K562 (cell line): ENCODE data around the gene SMARCC1. TPM values are rescaled to one million over a fixed set of nuclear protein-coding genes. Genes with fewer than 3 reads are reported as not detected.
A peak's percentile ranks its signal among the peaks of the same experiment; 100 is the strongest.

Source experiments
- ATAC-seq: fragments of 200-7000 bp; cut with Tn5 transposase; 3 replicates; pipeline ENCODE4 v1.9.1; 2020; ENCODE audit warnings: moderate library complexity
- BruUV-seq: library from RNA; stranded (reverse); fragments of 400-500 nt; replicated peaks from 2 replicates; lab custom pipeline; 2021; lab: Mats Ljungman, UMichigan
- CTCF ChIA-PET: fragments of 300-600 bp; formaldehyde crosslinking; extraction: SDS; loops from one replicate; lab custom pipeline; 2021; ENCODE audit warnings: low intra/inter-chr PET ratio; lab: Yijun Ruan, JAX
- POLR2A ChIA-PET: fragments of 300-600, 350-650 bp; sonication (Branson Sonifier 250); formaldehyde crosslinking; extraction: SDS; loops from one replicate; lab custom pipeline; 2021; ENCODE audit warnings: antibody characterized with exemption, inconsistent platforms; lab: Yijun Ruan, JAX
- DNase-seq, 4 experiments: peaks; one replicate each; pipeline versions ENCODE4 v3.0.0 to v3.0.0-alpha.2; 2011 to 2018; ENCODE audit warnings: low spot score in 3 of 4, mixed read lengths in 3 of 4; ENCODE audit errors: extremely low read depth in 1 of 4
- FAIRE-seq: peaks from 2 replicates; lab custom pipeline; 2011; peaks lifted over from hg19 to GRCh38; lab: Jason Lieb, UNC
- H2AFZ ChIP-seq: 2 replicates; pipeline ENCODE4 v1.6.0; 2011; ENCODE audit warnings: low read depth, low read length, control low read depth, inconsistent platforms
- H3K27ac ChIP-seq: fragments of 200-600 bp; 3 replicates; pipeline ENCODE4 v1.8.0; 2011; ENCODE audit warnings: low read depth, mild to moderate bottlenecking, control low read depth, inconsistent platforms, low read length, moderate library complexity, mixed read lengths; ENCODE audit errors: extremely low read depth
- H3K27me3 ChIP-seq, 2 experiments: fragments of 300-600 bp in 1 of 2; 2 replicates in 1 of 2; 3 replicates in 1 of 2; pipeline versions ENCODE4 v1.6.0 to v1.8.0; 2011; ENCODE audit warnings: inconsistent platforms in 2 of 2, low read length in 2 of 2, mild to moderate bottlenecking in 1 of 2, mixed read lengths in 1 of 2, moderate library complexity in 1 of 2; ENCODE audit not compliant: control insufficient read depth in 2 of 2, insufficient read depth in 2 of 2
- H3K36me3 ChIP-seq: fragments of 300-600 bp; 3 replicates; pipeline ENCODE4 v1.8.0; 2011; ENCODE audit warnings: mild to moderate bottlenecking, low read length, inconsistent platforms; ENCODE audit not compliant: control insufficient read depth, insufficient read depth
- H3K4me1 ChIP-seq, 2 experiments: fragments of 200-600 bp in 1 of 2; replicated peaks in 1 of 2; 2 replicates in 1 of 2; 3 replicates in 1 of 2; pipeline versions ENCODE4 v1.5.1 to v1.8.0; 2011; ENCODE audit warnings: inconsistent platforms in 2 of 2, low read length in 2 of 2, mild to moderate bottlenecking in 1 of 2, mixed read lengths in 1 of 2, moderate library complexity in 1 of 2; ENCODE audit not compliant: control insufficient read depth in 2 of 2, insufficient read depth in 2 of 2
- H3K4me2 ChIP-seq: 2 replicates; pipeline ENCODE4 v1.6.1; 2011; ENCODE audit warnings: low read length, control low read depth, inconsistent platforms, mixed read lengths; ENCODE audit not compliant: insufficient read depth
- H3K4me3 ChIP-seq: fragments of 200-600 bp; sonication (generic), shearing (Covaris generic); 2 replicates; pipeline ENCODE4 v1.5.1; 2016; ENCODE audit warnings: control low read depth, inconsistent platforms
- H3K79me2 ChIP-seq: fragments of 200-600 bp; 3 replicates; pipeline ENCODE4 v1.8.0; 2011; ENCODE audit warnings: low read length, inconsistent platforms; ENCODE audit not compliant: control insufficient read depth, insufficient read depth
- H3K9ac ChIP-seq, 2 experiments: 2 replicates each; pipeline versions ENCODE4 v1.6.0 to v1.6.1; 2011; ENCODE audit warnings: low read depth in 2 of 2, low read length in 2 of 2, control low read depth in 1 of 2, inconsistent platforms in 1 of 2, mild to moderate bottlenecking in 1 of 2, mixed read lengths in 1 of 2; ENCODE audit not compliant: insufficient read depth in 1 of 2
- H3K9me1 ChIP-seq: one replicate; pipeline ENCODE4 v1.6.0; 2011; ENCODE audit warnings: inconsistent platforms, mild to moderate bottlenecking, low read length, moderate library complexity; ENCODE audit not compliant: control insufficient read depth, insufficient read depth
- H3K9me3 ChIP-seq: replicated peaks from 2 replicates; pipeline ENCODE4 v1.5.1; 2011; ENCODE audit warnings: low read depth, low read length, inconsistent platforms; ENCODE audit not compliant: control insufficient read depth, insufficient read depth
- H4K20me1 ChIP-seq: replicated peaks from 2 replicates; pipeline ENCODE4 v1.6.1; 2011; ENCODE audit warnings: low read length, inconsistent platforms, mixed read lengths; ENCODE audit not compliant: control insufficient read depth, insufficient read depth
- HCFC1 ChIP-seq: IDR thresholded peaks from 2 replicates; pipeline ENCODE4 v1.6.1; 2012; ENCODE audit warnings: low read depth, low read length, improper control_type of control experiment
- HMGN3 ChIP-seq: IDR thresholded peaks from 2 replicates; pipeline ENCODE4 v1.6.1; 2011; ENCODE audit warnings: borderline replicate concordance, low read depth, mild to moderate bottlenecking, mixed read lengths, low read length; ENCODE audit not compliant: insufficient read length; ENCODE audit errors: extremely low read depth
- HNRNPL ChIP-seq: fragments of 200-400 bp; formaldehyde crosslinking; IDR thresholded peaks from 2 replicates; pipeline ENCODE4 v1.6.1; 2017; ENCODE audit warnings: low read depth, mild to moderate bottlenecking, low read length
- MYBL2 ChIP-seq, 2 experiments: fragments of 450-650 bp in 1 of 2; sonication (generic) in 1 of 2; formaldehyde crosslinking in 1 of 2; IDR thresholded peaks; 2 replicates each; pipeline versions ENCODE4 v1.6.1 to v1.8.1; 2017 to 2022; ENCODE audit warnings: borderline replicate concordance in 1 of 2, inconsistent platforms in 1 of 2, low read depth in 1 of 2, mild to moderate bottlenecking in 1 of 2, missing genetic modification reagents in 1 of 2, moderate library complexity in 1 of 2
- NCOA1 ChIP-seq: fragments of 450-650 bp; IDR thresholded peaks from 2 replicates; pipeline ENCODE4 v1.6.1; 2016; ENCODE audit warnings: low read depth
- NELFE ChIP-seq: IDR thresholded peaks from 2 replicates; pipeline ENCODE4 v1.6.1; 2011; ENCODE audit warnings: mild to moderate bottlenecking; ENCODE audit not compliant: insufficient read depth, insufficient read length
- PURB ChIP-seq: sonication (generic); formaldehyde crosslinking; IDR thresholded peaks from 2 replicates; pipeline ENCODE4 v1.9.0; 2021; ENCODE audit warnings: low read depth, mild to moderate bottlenecking, missing genetic modification reagents
- SIRT6 ChIP-seq: IDR thresholded peaks from one replicate; pipeline ENCODE4 v1.6.1; 2012; ENCODE audit warnings: low read depth, mild to moderate bottlenecking, control low read depth, inconsistent platforms, low read length, moderate library complexity
- TBL1XR1 ChIP-seq, 2 experiments: IDR thresholded peaks; 2 replicates each; pipeline ENCODE4 v1.6.1; 2012; ENCODE audit warnings: improper control_type of control experiment in 2 of 2, low read length in 2 of 2, mild to moderate bottlenecking in 1 of 2
- THAP12 ChIP-seq: fragments of 250-450 bp; sonication (Bioruptor Pico); IDR thresholded peaks from 2 replicates; pipeline ENCODE4 v1.9.0; 2021; ENCODE audit warnings: mild to moderate bottlenecking, inconsistent platforms
- VEZF1 ChIP-seq: fragments of 200-800 bp; sonication (Bioruptor generic); IDR thresholded peaks from 2 replicates; pipeline ENCODE4 v1.6.1; 2017; ENCODE audit warnings: missing genetic modification characterization, missing compliant biosample characterization
- ZNF311 ChIP-seq: fragments of 250-450 bp; sonication (Bioruptor Pico); IDR thresholded peaks from 2 replicates; pipeline ENCODE4 v1.4.0; 2020; ENCODE audit warnings: mild to moderate bottlenecking, moderate library complexity
- ZNF766 ChIP-seq: fragments of 200-800 bp; sonication (Bioruptor generic); conservative IDR thresholded peaks from 2 replicates; pipeline ENCODE4 v1.6.1; 2016; ENCODE audit warnings: missing genetic modification characterization, missing compliant biosample characterization
- WGBS: fragments of 100-300 bp; shearing (Covaris generic); methylation state at CpG from one replicate; pipeline ENCODE4 v1.1.6; 2016; ENCODE audit warnings: low coverage, mixed read lengths; ENCODE audit not compliant: insufficient coverage; ENCODE audit errors: missing lambda C conversion rate; 5-methylcytosine and 5-hydroxymethylcytosine counted together
- in situ Hi-C: fragments of 300-500 bp; cut with MboI; formaldehyde crosslinking; loops from 4 replicates; pipeline ENCODE4 v1.15.0; 2018; ENCODE audit warnings: inconsistent platforms, mixed read lengths
- intact Hi-C: fragments of 100-400 bp; cut with micrococcal nuclease; formaldehyde crosslinking; loops from 2 replicates; pipeline ENCODE4 v1.14.2; 2022
- polyA plus RNA-seq, 8 experiments: library from polyadenylated mRNA; depleted of rRNA in 4 of 8; stranded (reverse) in 5 of 8; unstranded in 3 of 8; fragments of >200 nt; fragmentation: Nextera tagmentation in 2 of 8; fragmentation: Illumina TruSeq in 1 of 8; extraction: Ambion mirVana in 2 of 8; extraction: Trizol in 1 of 8; gene quantifications; 2 replicates each; pipeline versions ENCODE4 v1.2.1 to v1.2.3, GENCODE V29; 2011 to 2014; ENCODE audit warnings: inconsistent platforms in 1 of 8, missing spikeins in 1 of 8
- total RNA-seq, 7 experiments: library from RNA; depleted of rRNA in 6 of 7; stranded (reverse); fragments of >200 nt in 6 of 7; fragmentation: Illumina TruSeq in 2 of 7; extraction: Trizol in 2 of 7; gene quantifications; 2 replicates each; pipeline versions ENCODE4 v1.2.1 to v1.2.3, GENCODE V29; 2011 to 2021; ENCODE audit warnings: low replicate concordance in 1 of 7
- TF ChIP-seq, protein P1 (sequence below), 2 experiments: IDR thresholded peaks; 2 replicates each; pipeline ENCODE4 v1.6.1; 2011; ENCODE audit warnings: borderline replicate concordance in 1 of 2, control low read depth in 1 of 2, low read depth in 1 of 2, low read length in 1 of 2, mild to moderate bottlenecking in 1 of 2, mixed read lengths in 1 of 2, moderate library complexity in 1 of 2; ENCODE audit not compliant: insufficient read depth in 1 of 2, insufficient read length in 1 of 2, poor library complexity in 1 of 2, severe bottlenecking in 1 of 2; ENCODE audit errors: extremely low read depth in 1 of 2

The SMARCC1 gene
- total and polyA plus RNA-seq, 9 of the 15 experiments (the other 6 are each of a cell fraction or from before 2014, with no cell fraction given): 20.7 to 199 (median 66.0) TPM

GRCh38 chr3:47578119-47578632 lies 203.5 kb downstream of the SMARCC1 start:
- POLR2A ChIA-PET: interaction anchor here (0.6 to 1.4 kb wide), 4 partner anchors 14 to 591 kb away, joined by 3 to 4 read pairs (median 3); partner anchors contain the start of gene SCAP
- Histone ChIP-seq H3K79me2 (no peaks in the 10 kb centered on the region), H2AFZ (peak overlapping the region; percentile 78), H3K9me3 (no peaks in the 10 kb centered on the region), H3K27me3 (peaks cover 0 to 5% of the 10 kb centered on the region in 2 experiments; a peak in 2 of 5 replicates), H3K9ac (peak overlapping the region in 1 of 2 experiments; percentile 85; a peak in 3 of 4 replicates), H4K20me1 (no peaks in the 10 kb centered on the region), H3K4me1 (peaks cover 3 to 28% of the 10 kb centered on the region in 2 experiments; a peak in 3 of 5 replicates), H3K4me3 (peak overlapping the region; percentile 65), H3K27ac (no peak overlapping the region), H3K9me1 (peaks cover 4% of the 10 kb centered on the region), H3K4me2 (peak overlapping the region; percentile 69; the same call in 1 of the 2 replicates), H3K36me3 (no peaks in the 10 kb centered on the region)
- peak; percentile 87 for ATAC-seq
- CTCF ChIA-PET: no interaction called here
- 0% methylated on average over 4 of the region's 57 CpGs for WGBS
- no peak for FAIRE-seq
- peak; percentile 70 to 99 (median 94) for DNase-seq
- intact Hi-C loops (loop anchor here (10.0 kb wide), 1 partner anchor 53 kb away; no protein-coding TSS in a partner anchor), in situ Hi-C loops (no loop called here)
- no TSS peak for BruUV-seq
- 0 out of 2 replicates have a peak, but pooled peaks have one; percentile 2 for TF ChIP-seq HNRNPL
- TF ChIP-seq ZNF766 (CRISPR knock-in tag): 0 out of 2 replicates have a peak, but pooled peaks have one; percentile 22
- no peak for TF ChIP-seq ZNF311 (CRISPR knock-in tag)
- TF ChIP-seq MYBL2 (IDR thresholded peaks at IDR 0.05; ENCODE audit: low read depth): no peak
- no peak for TF ChIP-seq MYBL2 (CRISPR knock-in tag; IDR thresholded peaks at IDR 0.05; ENCODE audit: borderline replicate concordance)
- TF ChIP-seq TBL1XR1 (IDR thresholded peaks at IDR 0.05; ENCODE audit: low read length in 2 of 2): no peak
- TF ChIP-seq VEZF1: peak; percentile 16; the same call in 1 of the 2 replicates
- TF ChIP-seq SIRT6: no peak
- no peak for TF ChIP-seq PURB (CRISPR knock-in tag)
- no peak for TF ChIP-seq NCOA1
- TF ChIP-seq NELFE: no peak
- 0 out of 2 replicates have a peak, but pooled peaks have one; percentile 43 for TF ChIP-seq THAP12 (CRISPR knock-in tag)
- TF ChIP-seq, protein P1, sequence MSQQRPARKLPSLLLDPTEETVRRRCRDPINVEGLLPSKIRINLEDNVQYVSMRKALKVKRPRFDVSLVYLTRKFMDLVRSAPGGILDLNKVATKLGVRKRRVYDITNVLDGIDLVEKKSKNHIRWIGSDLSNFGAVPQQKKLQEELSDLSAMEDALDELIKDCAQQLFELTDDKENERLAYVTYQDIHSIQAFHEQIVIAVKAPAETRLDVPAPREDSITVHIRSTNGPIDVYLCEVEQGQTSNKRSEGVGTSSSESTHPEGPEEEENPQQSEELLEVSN (IDR thresholded peaks at IDR 0.05; ENCODE audit: borderline replicate concordance in 1 of 2, extremely low read depth in 1 of 2, insufficient read depth in 1 of 2, insufficient read length in 1 of 2, low read depth in 1 of 2, low read length in 1 of 2, poor library complexity in 1 of 2, severe bottlenecking in 1 of 2): peak in 1 of 2 experiments; percentile 44
- TF ChIP-seq HMGN3: peak; percentile 10
- no peak for TF ChIP-seq HCFC1
